Measurements from ENCODE around the gene PAPPA.

The PAPPA gene

DNA sequence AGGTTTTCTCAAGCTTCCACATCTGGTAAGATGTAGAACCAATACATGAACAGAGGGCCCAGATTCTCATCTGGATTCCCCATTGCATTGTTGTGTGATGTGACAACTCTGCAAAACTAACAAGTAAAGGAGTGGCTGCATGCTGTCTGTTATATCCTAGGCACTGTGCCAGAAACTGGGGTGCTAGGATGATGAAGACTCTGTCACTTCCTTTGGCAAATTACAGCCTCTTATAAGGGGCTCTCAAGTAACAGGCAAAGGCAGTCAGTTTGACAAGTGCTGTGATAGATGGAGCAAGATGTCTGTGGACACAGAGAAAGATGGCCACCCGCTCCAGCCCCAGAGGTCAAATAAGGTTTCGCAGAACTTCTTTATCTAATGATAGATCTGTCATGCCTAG is 115.7 kb downstream of the PAPPA start:
- no peak overlapping the region for H3K4me3 ChIP-seq (ENCODE audit: low read depth, low read length)

DNA sequence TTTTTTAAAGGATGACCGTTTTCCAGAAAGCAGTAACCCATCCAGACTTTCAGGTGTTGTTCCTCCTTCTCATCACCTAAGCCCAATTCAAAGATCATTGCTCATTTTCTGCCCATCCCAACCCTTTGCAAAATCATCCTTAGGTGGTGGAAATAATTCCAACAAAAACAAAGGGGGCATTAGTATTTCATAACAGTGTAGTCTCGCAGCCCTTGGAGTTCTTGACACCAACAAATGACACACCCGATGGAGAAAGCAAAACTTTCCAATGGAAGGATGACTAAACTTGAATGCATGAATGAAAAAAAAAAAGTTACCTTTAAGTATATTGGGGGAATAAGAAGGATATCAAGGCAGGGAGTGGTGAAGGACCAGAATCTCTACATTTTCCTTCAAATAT is 117.0 kb downstream of the PAPPA start:
- no peak overlapping the region for H3K4me3 ChIP-seq (ENCODE audit: low read depth, low read length)

DNA sequence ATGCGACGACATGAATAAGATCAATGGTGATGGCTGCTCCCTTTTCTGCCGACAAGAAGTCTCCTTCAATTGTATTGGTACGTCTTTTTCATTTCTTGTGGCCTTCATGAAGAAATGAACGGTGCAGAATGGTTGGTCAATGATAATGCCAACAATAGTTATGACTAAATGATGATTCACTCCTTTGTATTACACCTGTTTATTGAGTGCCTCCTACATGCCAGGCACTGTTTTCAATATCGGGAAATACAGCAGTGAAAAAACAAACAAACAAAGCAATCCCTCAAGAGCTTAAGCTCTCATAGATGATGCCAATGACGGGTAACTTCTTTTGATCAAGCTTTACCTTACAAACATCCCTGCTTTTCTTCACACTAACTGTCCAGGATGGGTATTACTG is 117.7 kb downstream of the PAPPA start:
- H3K4me3 ChIP-seq (ENCODE audit: low read depth, low read length): no peak overlapping the region

DNA sequence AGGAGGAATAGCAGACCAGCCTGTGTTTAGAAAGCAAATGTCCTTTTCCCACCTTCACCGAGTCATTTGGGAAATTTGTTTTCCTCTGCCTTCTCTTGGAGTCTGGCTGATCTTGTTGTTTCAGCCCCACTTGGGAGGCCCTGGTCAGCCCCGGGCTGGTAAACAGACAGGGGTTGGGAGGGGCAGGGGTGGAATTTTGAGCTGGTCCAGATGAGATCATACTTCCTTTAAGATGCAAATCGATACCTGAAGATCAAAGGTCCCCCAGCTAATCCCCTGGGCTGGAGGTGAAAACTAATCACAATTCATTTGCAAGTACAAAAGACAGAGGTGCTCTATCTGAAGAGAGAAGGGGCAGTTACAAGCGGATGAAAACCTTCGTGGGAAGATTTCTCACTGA is 118.4 kb downstream of the PAPPA start:
- no peak overlapping the region for H3K4me3 ChIP-seq (ENCODE audit: low read depth, low read length)

DNA sequence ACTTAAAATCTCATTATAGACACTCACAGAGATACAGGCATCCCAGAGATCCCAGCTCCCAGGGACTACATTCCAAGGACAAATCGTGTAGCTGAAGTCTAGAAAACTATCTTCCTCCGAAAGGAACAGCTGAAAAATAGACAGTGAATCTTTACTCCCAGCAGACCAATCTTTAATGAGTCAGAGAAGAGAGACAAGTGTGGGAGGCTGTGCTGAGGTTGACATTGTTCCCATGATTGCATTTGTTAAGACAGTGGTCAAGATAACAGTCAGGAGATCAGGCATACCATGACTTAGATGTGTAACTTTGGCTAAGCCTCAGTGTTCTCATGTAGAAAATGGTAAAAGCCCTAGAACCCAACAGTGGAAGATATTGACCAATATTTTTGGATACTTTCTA is 120.7 kb downstream of the PAPPA start:
- H3K4me3 ChIP-seq (ENCODE audit: low read depth, low read length): no peak overlapping the region

DNA sequence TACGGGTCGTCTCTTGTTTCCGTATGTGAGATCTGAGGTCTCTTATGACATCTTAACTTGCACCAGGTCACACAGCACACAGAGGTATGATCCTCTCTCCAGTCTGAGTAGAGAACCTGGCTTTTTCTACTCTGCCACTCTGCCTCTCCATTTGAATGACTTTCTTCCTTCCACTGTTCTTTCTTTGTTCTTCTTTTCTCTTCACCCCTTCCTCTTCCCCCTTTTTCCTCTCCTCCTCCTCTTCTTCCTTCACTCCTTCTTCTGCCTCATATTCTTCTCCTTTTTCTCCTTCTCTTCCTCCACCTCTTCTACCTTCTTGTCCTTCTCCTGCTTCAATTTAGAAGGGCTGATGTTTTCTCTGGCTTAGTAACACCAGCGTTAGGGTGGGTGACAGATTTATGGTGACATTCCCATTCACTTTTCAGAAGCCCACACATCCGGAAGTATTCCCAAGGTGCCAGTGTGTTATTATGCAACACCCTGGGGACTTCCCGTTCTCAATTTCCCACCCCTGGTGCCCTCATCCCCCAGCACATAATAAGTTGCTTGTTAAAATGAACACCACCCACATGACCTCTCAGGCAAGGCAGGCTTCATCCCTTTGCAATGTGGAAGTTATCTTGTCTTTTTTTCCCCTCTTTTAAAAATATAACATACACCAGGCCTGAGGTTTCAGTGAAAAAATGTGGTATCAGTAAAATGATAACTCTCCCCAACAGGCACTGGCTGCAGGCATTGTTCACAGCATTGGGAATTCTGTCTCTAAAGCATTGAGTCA is 122.0 kb downstream of the PAPPA start:
- no peak overlapping the region for H3K4me3 ChIP-seq (ENCODE audit: low read depth, low read length)

DNA sequence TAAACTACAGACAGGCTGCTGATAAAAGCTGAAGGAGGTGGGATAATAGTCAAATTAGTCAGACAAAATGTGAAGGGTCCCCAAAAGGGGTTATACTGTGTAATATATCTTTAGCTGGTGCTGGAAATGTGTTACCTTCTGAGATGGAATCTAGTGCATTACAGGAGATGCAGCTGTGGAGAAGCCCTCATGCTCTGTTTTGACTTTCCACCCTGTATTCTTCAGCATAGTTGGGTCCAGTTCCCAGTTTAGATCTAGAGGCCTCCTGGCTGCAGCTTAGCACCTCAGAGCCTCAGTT is 122.6 kb downstream of the PAPPA start:
- no peak overlapping the region for H3K4me3 ChIP-seq (ENCODE audit: low read depth, low read length)

DNA sequence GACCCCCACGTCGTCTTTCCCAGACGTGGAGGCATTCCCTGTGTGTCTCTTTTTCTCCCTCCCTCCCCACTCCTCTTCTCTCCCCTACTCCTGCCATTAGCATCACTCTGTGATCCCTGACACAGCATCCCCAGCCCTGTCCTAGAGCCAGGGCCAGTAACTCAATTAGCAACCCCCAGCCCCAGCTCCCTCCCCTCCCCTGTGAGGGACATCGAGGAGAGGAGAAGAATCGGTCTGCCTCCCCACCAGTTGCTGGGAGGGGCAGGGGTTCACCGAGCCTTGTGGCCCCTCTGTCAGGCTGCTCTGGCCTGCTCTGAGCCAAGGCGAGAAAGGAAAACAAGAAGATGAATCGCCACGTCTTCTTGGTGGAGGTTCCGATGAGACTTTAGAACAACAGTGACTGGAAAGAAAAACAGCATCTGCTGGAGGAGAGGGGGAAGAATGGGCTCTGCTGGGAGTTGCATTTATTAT is 123.1 kb downstream of the PAPPA start:
- H3K4me3 ChIP-seq (ENCODE audit: low read depth, low read length): no peak overlapping the region

DNA sequence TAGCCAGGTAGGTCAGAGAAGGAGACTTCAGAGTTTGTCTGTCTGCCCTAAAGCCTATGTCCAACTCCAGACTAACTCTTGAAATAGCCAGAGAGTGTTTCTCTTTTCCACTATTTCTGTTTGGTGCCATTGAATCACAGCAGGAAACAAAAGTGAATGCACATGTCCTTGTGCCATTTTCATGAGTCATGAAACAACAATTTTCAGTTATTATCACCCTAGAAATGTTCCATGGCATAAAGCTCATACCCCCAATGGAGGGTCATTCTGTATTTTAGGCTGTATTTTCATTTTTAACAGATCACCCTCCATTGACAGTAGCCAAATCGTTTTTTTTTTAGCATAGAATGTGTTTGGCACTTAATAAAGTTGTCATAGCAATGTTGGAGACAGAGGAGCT is 124.7 kb downstream of the PAPPA start:
- H3K4me3 ChIP-seq (ENCODE audit: low read depth, low read length): no peak overlapping the region

DNA sequence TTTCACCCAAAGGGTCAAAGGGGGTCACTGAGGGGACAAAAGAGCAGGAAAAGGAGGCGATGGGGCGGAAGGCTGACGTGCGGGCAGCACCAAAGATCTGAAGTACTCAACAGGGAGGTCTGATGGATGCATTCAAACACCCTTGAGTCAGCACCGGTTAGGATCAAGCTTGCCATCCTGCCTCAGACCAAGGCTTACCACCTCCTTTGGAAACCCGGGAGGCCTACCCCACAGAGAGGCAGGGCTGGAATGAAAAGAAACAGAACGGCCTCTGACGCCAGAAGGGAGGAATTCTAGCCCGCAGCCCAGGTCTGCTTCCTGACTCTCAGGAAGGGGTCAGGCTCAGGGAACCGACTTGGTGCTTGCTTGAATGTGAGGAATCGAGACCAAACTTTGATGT is 125.6 kb downstream of the PAPPA start:
- no peak overlapping the region for H3K4me3 ChIP-seq (ENCODE audit: low read depth, low read length)

DNA sequence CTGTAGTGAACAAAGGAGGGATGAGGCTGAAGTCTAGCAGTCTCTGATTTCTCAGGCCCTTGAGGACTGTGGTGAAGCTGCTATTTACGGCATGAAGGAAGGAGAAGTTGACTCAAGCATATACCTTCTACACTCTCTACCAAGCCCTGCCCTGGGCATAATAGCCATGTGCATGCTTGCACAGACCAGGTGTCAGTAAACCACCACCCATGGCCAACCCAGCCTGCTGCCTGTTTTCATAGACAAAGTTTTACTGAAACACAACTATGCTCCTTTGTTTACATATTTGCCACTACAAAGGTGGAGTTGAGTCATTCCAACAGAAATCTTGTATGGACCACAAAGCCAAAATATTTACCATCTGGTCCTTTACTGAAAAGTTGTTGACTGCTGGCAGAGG is 126.9 kb downstream of the PAPPA start:
- no peak overlapping the region for H3K4me3 ChIP-seq (ENCODE audit: low read depth, low read length)

DNA sequence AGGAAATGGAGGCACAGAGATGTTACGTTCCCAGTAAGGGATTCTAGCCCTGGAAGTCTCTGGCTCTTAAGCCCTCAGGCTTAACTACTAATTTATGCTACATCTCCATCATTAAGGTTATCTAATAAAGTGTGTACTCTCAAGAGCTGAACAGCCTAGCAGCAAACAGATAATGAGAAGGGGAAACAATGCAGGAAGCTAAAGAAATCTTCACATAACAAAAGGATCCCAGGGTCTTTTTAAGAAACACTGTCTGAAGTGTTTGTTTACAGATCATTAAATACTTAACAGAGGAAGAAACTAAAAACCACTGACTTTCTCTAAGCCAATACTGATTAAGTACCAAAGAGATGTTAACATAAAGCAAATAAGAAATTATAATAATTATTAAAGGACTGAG is 129.0 kb downstream of the PAPPA start:
- H3K4me3 ChIP-seq (ENCODE audit: low read depth, low read length): no peak overlapping the region

DNA sequence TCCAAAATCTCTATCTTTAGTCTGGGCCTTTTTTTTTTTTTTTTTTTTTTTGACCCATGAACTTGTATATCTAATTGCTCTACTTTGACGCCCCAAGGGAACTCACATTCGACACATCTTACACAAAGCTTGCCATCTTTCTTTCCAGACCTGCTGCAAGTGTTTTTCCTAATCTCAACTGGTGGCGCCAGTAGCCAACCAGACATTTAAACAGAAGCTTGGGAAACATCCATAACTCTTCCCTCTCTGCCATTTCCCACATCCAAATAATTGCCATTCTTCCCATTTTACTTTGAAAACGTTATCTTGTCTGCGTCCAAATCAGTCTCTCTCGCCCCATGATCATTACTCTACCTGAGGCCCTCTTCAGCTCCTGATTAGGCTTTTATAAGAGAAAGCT is 130.9 kb downstream of the PAPPA start:
- H3K4me3 ChIP-seq (ENCODE audit: low read depth, low read length): no peak overlapping the region

DNA sequence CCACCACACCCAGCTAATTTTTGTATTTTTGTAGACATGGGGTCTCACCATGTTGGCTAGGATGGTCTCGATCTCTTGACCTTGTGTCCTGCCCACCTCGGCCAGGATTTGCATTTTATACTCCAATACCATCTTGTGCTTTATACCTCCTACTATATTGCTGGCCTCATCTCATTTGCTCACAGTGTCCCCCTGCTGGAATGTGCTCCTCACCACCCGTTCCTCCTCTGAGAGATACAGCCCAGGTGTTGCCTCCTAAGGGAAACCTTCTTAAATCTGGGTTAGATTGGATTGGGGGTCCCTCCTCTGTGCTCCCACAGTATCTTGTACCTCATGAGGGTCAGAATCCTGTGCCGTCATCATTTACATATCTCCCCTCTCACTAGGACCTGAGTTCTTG is 131.7 kb downstream of the PAPPA start:
- no peak overlapping the region for H3K4me3 ChIP-seq (ENCODE audit: low read depth, low read length)

DNA sequence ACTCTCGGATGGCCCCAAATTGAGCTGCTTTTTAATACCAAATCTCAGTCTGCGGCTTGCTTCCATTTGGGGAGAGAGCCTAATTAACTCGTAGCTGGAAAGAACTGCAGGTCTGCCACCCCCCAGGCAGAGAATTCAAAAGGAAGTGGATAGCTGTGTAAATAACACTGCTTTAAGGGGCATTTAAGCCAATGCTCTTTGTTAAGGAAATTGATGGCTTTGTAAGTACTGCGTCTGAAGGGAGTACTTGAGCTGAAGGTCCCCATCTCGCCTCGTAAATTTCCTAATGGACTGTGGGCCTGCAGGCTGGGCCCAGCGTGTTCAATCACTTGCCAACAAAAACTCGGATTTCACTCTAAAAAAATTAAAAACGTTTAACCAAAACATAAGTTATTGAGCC is 132.7 kb downstream of the PAPPA start:
- H3K4me3 ChIP-seq (ENCODE audit: low read depth, low read length): no peak overlapping the region

DNA sequence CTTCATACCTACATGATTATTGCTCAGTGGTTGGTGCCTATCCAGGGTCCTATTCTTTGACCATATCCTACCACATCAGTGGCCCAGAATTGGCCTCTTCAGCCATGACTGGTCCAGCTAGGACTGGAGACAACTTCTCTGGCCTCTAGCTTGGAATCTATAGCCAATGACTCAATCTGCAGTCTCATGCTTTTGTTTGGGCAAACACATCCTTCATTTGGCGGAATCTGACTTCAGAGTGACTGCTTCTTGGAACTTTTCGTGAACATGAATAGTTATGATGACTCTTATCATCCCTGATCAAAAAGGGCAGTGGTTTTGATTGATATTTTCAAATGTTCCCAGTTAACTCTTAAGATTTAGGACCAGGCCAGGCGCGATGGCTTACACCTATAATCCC is 134.1 kb downstream of the PAPPA start:
- no peak overlapping the region for H3K4me3 ChIP-seq (ENCODE audit: low read depth, low read length)

DNA sequence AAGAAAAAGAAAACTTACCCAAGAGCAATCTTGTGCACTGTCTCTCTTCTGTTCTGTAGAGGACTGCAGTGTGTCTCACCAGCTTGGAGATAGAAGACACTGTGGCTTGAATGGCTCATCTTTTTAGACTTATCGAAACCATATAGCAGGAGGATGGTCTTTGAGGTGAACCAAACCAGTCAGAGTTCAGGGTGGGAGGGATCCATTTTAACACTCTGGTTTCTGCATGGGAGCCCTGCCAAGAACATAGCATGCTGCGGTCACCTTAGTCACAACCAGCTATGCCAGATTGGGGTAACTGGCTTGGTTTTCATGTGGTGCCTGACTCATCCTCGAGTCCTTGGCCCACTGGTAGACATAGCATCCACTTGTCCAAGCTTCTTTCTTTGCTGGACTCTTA is 135.1 kb downstream of the PAPPA start:
- H3K4me3 ChIP-seq (ENCODE audit: low read depth, low read length): no peak overlapping the region

DNA sequence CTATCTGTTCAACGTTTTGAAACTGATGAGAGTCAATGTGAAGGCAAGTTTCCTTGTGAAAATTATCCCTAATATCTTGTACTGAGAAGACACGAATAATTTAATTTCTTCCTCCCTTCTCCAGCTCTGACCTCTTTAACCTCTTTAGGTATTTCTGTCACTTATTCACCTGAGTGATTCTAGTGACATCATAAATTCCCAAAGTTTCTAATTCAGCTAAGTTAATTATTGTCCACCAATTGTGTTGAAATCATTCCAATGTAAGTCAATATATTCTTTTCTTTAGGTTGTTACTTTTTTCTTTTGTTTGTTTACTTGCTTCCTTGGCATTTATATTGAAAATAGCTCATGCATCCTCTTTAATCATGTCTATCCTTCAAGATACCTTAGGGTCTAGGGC is 143.8 kb downstream of the PAPPA start:
- no peak overlapping the region for H3K4me3 ChIP-seq (ENCODE audit: low read depth, low read length)

DNA sequence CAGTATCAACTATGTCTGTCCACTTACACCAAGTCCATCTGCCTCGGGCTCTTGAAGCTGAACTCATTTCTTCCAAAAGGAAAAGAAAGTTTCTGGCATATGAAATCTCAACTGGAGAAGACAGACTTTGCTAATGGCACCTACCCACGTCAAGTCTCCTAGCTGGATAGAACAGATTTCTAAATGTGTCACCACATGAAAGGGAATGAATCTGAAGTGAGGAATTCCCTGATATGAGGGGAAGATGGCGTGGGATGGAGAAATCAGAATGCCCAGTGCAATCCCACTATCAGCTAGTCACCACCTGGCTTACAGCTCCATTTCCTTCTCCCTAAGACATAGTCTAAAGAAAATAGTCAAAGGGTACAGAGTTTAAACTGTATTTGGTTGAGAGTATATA is 144.7 kb downstream of the PAPPA start:
- H3K4me3 ChIP-seq (ENCODE audit: low read depth, low read length): no peak overlapping the region

DNA sequence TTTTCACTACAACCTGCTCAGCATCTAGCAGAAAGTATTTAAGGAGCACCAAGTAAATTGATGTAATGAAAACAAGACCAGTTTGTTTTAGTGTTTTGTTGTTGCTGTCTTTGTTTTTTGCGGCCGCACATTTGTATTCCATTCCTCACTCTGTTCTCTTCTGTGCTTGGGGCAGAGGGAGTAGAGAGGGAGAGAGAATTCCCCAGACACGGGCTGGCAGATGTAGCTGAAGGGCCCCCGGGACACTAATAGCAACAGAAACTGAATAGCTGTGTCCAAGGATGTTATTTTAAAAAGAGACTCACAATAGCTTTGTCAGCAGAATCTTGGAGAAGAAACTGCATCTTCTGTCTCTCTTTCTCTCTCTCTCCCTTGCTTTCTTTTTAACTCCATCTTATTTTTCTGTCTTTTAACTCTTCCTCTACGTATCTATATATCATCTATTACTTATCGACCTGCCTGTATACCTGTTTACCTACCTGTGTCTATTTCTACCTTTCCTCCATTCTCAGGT is 145.3 kb downstream of the PAPPA start:
- H3K4me3 ChIP-seq (ENCODE audit: low read depth, low read length): no peak overlapping the region

DNA sequence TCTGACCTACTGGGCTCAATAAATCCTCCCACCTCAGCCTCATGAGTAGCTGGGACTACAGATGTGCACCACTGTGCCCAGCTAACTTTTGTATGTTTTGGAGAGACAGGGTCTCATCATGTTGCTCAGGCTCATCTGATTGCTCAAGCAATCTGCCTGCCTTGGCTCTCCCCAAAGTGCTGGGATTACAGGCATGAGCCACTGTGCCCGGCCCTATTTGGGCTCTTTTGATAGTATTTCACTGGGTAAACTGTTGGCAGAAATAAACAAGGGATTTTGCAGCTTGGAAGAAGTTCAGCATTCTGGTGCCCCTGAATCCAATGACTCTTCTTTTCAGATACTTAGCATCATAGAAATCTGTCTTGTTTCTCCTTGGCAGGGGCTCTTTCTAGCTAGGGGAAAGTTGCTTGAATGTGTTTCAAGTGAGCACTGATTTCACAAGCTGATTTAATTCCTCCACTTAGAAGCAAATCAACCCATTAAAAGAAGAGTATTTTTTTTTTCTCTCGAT is 146.8 kb downstream of the PAPPA start:
- H3K4me3 ChIP-seq (ENCODE audit: low read depth, low read length): no peak overlapping the region

DNA sequence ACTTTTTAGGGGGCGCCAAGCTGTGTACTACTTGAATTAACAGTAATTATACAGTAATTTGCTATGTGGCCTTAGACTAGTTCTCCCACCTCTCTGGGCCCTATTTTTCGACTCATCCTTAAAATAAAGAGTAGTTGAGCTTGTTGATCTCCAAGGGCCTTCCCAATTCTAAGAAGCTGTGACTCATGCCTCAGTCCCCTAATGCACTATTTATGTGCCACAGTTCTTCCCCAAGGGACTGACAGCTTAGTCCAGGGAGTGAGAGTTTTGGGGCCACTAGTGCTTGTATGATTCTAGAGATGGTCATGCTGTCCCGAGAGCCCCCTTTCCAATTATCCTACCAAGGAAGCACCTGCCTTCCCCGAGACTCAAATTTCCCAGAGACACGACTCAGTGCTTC is 149.7 kb downstream of the PAPPA start:
- no peak overlapping the region for H3K4me3 ChIP-seq (ENCODE audit: low read depth, low read length)

Data from iPS-11a (cell line).